Mesodermal cell (in vitro differentiated cells): Measurements from ENCODE around the gene PTGES3. TPM values are rescaled to one million over a fixed set of nuclear protein-coding genes. Genes with fewer than 3 reads are reported as not detected.
A peak's percentile ranks its signal among the peaks of the same experiment; 100 is the strongest.
"Not testable (repeated sequence)": the region's sequence is repeated elsewhere in the genome, so short reads cannot be mapped to it uniquely, and the experiment has no call there.

Experiments used
- H3K27ac ChIP-seq: 2 replicates; pipeline ENCODE4 v1.7.0; 2013; ENCODE audit warnings: mild to moderate bottlenecking, low read depth, low read length, moderate library complexity; ENCODE audit not compliant: severe bottlenecking
- H3K36me3 ChIP-seq: 2 replicates; pipeline ENCODE4 v1.7.1; 2013; ENCODE audit warnings: mild to moderate bottlenecking, low read length, moderate library complexity; ENCODE audit not compliant: control insufficient read depth, insufficient read depth
- H3K4me1 ChIP-seq: one replicate; pipeline ENCODE4 v1.7.1; 2013; ENCODE audit warnings: mild to moderate bottlenecking, low read length; ENCODE audit not compliant: insufficient read depth, control insufficient read depth, poor library complexity, severe bottlenecking
- H3K4me3 ChIP-seq: 2 replicates; pipeline ENCODE4 v1.7.0; 2013; ENCODE audit warnings: low read length, control low read depth, mild to moderate bottlenecking; ENCODE audit not compliant: insufficient read depth, poor library complexity, severe bottlenecking; ENCODE audit errors: extremely low read depth
- H3K9me3 ChIP-seq: 2 replicates; pipeline ENCODE4 v1.7.1; 2013; ENCODE audit warnings: mild to moderate bottlenecking, low read length, moderate library complexity; ENCODE audit not compliant: control insufficient read depth
- WGBS, 2 experiments: methylation state at CpG; one replicate each; pipeline ENCODE4 v1.1.5; 2013; ENCODE audit warnings: missing lambda C conversion rate in 2 of 2; ENCODE audit not compliant: insufficient coverage in 2 of 2; 5-methylcytosine and 5-hydroxymethylcytosine counted together
- polyA plus RNA-seq, 2 experiments: library from polyadenylated mRNA; stranded (reverse); fragments of 50-300 nt; gene quantifications; one replicate each; pipeline ENCODE4 v1.2.3, GENCODE V29; 2013

The PTGES3 gene, protein sequence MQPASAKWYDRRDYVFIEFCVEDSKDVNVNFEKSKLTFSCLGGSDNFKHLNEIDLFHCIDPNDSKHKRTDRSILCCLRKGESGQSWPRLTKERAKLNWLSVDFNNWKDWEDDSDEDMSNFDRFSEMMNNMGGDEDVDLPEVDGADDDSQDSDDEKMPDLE
- 279 TPM for polyA plus RNA-seq (2013, experiment 1 of 2)
- polyA plus RNA-seq (2013, experiment 2 of 2): 307 TPM

DNA sequence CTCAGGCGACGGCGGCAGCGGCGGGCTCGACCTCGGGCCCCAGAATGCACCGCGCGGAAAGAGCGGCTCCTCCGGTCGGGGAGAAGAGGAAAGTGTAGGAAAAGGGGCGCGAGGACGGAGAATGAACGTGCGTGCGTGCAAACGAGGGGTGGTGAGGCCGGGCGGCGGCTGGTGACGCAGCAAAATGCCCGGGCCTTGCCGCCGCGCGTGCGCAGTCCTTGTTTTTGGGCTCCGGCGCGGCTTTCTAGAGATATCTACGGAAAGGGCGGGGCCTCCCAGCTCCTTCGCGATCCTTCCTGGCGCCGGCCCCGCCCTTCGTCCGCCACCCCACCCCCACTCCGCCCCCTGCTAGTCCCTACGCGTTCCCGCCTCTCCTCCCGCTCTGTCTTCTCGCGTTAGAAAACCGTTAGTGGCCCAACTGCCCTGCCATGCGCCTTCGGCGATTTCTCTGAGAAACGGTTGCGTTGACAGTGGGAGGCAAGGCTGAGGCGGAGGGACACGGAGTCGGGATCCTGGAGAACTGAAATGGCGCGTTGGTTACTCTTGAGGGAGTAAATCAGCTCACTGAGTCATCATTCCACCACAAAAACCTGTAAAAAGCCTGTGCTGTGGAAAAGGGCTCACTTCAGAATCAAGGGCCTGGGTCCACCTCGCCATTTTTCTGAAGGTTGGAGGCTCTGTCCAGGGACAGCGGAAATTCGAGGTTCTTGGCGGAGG is at the start of gene PTGES3:
PTGES3 (minus strand) TSS at position 156 of the 717 bp plus-strand sequence. CDS start 285 bp downstream, outside the sequence.
- peak within 1 kb of the TSS; percentile 100 for H3K4me3 ChIP-seq
- peaks cover 7% of the 10 kb centered on the region for H3K4me1 ChIP-seq
- H3K27ac ChIP-seq: peak within 1 kb of the TSS; percentile 100
- peaks cover 25% of the 10 kb centered on the region for H3K36me3 ChIP-seq
- 0 to 1% methylated on average over 30 to 47 of the region's 64 CpGs for WGBS, 2 experiments
- H3K9me3 ChIP-seq: no peaks in the 10 kb centered on the region

DNA sequence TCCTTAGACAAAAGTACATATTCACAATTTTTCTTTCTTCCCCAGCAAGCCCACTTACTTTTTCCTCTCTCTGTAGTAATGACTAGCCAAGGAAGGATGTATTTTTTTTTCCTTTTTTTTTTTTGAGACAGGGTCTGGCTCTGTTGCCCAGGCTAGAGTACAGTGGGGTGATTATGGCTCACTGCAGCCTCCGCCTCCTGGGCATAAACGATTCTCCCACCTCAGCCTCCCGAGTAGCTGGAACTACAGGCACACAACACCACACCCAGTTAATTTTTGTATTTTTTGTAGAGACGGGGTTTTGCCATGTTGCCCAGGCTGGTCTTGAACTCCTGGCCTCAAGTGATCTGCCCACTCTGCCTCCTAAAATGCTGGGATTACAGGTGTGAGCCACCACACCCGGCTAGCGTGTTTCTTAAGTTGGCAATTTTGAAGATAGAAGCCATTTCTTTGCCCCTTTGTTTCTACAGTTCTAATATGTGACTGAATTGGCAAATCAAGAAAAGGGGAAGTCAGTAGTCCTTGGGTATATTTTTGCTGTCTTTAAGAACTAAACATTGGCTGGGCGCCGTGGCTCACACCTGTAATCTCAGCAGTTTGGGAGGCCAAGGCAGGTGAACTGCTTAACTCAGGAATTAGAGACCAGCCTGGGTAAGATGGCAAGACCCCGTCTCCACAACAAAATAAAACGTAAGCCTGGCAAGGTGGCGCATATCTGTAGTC is 40.2 kb upstream of the PTGES3 start:
- no peak overlapping the region for H3K4me3 ChIP-seq
- H3K27ac ChIP-seq: no peak overlapping the region
- H3K4me1 ChIP-seq: peaks cover under 1% of the 10 kb centered on the region
- H3K36me3 ChIP-seq: peaks cover 41% of the 10 kb centered on the region
- no peaks in the 10 kb centered on the region for H3K9me3 ChIP-seq
- WGBS, 2 experiments: 93 to 98% methylated on average over 6 to 8 of the region's 11 CpGs

DNA sequence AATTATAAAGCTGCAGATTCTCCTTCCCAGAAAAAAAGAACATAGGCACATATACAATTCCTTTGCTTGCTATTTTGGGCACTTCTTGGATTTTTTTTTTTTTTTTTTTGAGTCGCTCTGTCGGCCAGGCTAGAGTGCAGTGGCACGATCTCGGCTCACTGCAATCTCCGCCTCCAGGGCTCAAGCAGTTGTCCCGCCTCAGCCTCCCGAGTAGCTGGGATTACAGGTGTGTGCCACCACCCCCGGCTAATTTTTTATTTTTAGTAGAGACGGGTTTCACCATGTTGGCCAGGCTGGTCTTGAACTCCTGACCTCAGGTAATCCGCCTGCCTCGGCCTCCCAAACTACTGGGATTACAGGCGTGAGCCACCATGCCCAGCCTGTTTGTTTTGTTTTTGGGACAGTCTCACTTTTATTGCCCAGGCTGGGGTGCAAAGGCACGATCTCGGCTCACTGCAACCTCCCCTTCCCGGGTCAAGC is 38.2 kb upstream of the PTGES3 start:
- Histone ChIP-seq H3K4me3 (peak overlapping the region; percentile 99), H3K27ac (peak overlapping the region; percentile 98), H3K4me1 (peaks cover 21% of the 10 kb centered on the region), H3K36me3 (peaks cover 43% of the 10 kb centered on the region)
- WGBS, 2 experiments: 96 to 100% methylated on average over 10 to 15 of the region's 15 CpGs
- H3K9me3 ChIP-seq: not testable (repeated sequence)

DNA sequence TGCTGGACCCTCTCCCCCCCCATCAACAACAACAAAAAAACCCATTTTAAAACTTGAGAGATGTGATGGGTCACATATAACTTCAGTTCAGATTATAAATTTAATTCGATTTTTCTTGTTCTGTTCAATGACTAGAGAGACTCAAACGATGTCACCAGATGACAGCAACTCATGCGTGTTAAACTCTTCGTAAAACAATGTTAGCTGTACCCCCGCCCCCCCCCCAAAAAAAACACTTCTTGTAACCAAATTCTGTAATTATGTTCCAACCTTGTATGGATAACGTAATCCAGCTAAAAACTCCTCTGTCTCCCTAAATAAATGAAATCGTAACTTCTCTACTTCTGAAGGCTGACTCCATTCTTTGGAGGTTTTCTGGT is 37.6 kb upstream of the PTGES3 start:
- Histone ChIP-seq H3K4me3 (peak overlapping the region; percentile 99), H3K9me3 (no peaks in the 10 kb centered on the region), H3K36me3 (peaks cover 45% of the 10 kb centered on the region), H3K27ac (peak overlapping the region; percentile 98), H3K4me1 (peaks cover 24% of the 10 kb centered on the region)
- WGBS, 2 experiments: 65 to 76% methylated on average over 4 to 5 of the region's 7 CpGs

DNA sequence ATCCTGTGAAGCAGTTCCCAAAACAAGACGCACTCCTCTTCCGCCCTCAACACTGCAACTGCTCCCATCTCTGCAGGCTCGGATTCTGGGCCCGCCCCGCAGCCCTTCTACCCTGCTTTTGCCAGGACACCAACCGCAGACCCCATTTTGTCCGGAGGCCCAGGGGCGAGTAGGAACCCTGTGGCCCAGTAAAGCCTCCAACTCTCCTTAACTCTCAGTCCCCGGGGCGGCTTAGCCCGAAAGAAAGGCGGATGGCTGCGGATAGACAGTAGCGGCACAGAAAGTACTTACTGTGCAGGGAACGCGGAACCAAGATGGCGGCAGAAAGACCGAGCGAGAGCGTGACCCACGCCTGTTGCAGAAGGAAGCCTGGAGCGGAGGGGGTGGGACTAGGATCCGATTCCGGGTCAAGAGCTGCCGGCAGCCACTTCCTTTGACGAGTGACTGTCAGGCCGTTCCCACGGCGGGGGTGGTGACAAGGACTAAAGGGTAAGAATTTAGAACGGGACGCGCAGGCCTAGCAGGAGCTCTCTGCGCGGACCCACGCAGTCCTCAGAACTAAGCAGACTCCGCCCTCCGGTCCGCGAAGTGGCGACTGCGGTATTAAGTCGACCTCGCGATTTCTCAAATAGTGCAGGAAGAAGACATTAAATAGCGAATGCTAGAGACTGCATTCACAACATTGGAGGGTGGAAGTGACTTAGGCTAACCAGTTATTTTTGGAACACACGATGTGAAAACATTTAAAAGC is 37.1 kb upstream of the PTGES3 start, which contains the start of gene NACA:
NACA (minus strand) TSS at position 328 of the 751 bp plus-strand sequence. CDS start 778 bp downstream, outside the sequence.
- peak within 1 kb of the TSS; percentile 99 for H3K4me3 ChIP-seq
- peaks cover 24% of the 10 kb centered on the region for H3K4me1 ChIP-seq
- 0 to 1% methylated on average over 30 to 41 of the region's 46 CpGs for WGBS, 2 experiments
- peaks cover 51% of the 10 kb centered on the region for H3K36me3 ChIP-seq
- peak within 1 kb of the TSS; percentile 98 for H3K27ac ChIP-seq
- H3K9me3 ChIP-seq: no peaks in the 10 kb centered on the region

DNA sequence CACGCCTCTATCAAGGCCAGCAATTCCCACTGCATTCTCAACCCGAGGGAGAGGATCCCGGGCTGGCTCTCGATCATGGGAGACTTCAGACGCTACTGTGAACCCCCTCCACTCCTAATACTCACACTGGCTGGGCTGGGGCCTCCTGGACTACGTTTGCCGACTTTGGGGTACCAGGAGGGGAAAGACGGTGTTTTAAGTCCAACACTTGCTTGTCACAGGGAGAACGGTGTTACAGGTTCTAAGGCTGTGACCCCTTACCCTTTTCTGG is 36.6 kb upstream of the PTGES3 start:
- H3K4me3 ChIP-seq: peak overlapping the region; percentile 99
- 0 to 4% methylated on average over 4 to 7 of the region's 9 CpGs for WGBS, 2 experiments
- H3K36me3 ChIP-seq: peaks cover 53% of the 10 kb centered on the region
- peak overlapping the region; percentile 98 for H3K27ac ChIP-seq
- H3K9me3 ChIP-seq: no peaks in the 10 kb centered on the region
- H3K4me1 ChIP-seq: peaks cover 24% of the 10 kb centered on the region

DNA sequence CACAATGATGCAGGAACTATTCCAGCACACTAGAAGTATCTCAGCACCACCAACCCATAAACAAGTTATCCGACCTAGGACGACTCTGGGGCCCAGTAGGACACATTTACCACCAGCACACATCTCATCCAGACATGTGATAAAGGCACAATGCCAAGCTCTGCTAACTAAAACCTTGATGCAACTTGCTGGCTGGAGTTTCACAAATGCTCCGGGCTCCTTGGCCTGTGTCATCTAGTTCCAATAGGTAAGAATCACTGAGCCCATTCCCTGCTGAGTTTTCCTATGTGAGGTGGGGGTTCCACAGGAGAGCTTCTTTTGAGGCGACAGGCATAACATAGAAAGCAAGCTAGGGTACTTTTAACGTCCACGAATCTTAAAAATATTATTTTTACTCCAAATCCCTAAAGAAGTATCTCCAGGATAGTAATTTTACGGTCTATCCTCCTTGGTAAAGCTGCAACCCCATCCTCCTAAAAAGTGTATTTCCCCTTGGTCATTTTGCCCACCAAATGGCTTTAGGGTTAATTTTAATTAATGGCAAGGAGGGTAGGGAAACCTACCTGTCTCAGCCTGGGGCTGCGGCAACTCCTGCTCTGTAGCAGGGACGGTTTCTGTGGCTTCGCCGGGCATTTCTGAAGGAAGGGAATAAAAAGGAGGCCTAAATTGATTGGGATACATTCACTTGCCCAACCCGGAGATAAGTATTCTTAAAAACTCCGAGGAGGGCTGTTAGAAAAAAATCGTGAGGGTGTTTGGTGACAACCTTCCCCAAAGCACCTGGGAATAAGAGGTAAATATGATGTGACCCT is 36.0 kb upstream of the PTGES3 start:
- Histone ChIP-seq H3K4me1 (peaks cover 24% of the 10 kb centered on the region), H3K36me3 (peaks cover 53% of the 10 kb centered on the region), H3K27ac (peak overlapping the region; percentile 98), H3K4me3 (peak overlapping the region; percentile 99), H3K9me3 (no peaks in the 10 kb centered on the region)
- WGBS, 2 experiments: 0 to 6% methylated on average over 5 to 8 of the region's 14 CpGs

DNA sequence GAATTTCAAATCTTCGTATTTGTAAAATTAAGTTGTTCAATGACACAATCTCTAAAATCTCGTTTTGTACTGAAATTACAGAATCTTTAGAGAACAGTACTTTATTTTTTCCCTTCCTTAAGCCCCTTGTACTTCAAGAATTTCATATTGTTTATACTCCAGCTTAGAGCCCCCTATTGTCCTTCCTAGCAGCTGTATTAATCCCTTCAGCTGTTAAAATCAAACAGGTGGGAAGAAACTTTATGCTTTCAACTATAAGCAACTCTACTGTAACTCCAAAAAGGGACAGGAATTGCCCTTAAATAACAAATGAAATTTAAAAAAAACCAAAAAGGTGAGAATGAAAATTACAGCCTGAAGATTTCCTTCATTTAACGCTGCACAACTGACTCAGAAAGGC is 35.3 kb upstream of the PTGES3 start:
- Histone ChIP-seq H3K4me3 (peak overlapping the region; percentile 99), H3K27ac (no peak overlapping the region), H3K36me3 (peaks cover 60% of the 10 kb centered on the region), H3K4me1 (peaks cover 24% of the 10 kb centered on the region), H3K9me3 (no peaks in the 10 kb centered on the region)
- WGBS, 2 experiments: 75 to 83% methylated on average over 1 to 3 of the region's 3 CpGs

DNA sequence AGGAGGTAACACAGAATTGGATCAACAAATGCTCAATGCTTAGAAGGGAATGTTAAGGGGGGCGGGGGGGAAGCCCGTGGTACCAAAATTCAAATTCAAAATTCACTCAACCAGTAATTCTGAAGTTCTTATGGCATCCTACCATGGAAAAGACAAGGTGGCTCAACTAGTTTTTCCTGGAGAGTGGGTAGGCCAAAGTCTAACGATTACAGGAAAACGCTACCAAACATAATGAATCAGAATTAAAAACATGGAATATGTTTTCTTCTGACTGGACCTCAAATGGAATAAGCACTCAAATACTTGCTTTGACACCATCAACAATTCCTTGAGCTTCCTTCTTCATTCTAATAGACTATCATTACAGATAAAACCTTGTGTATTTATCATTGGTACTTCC is 34.7 kb upstream of the PTGES3 start:
- peaks cover 64% of the 10 kb centered on the region for H3K36me3 ChIP-seq
- peak overlapping the region; percentile 99 for H3K4me3 ChIP-seq
- no CpG with 5 or more reads among the region's 4 CpGs for WGBS, 2 experiments
- H3K4me1 ChIP-seq: peaks cover 24% of the 10 kb centered on the region
- no peak overlapping the region for H3K27ac ChIP-seq
- no peaks in the 10 kb centered on the region for H3K9me3 ChIP-seq

DNA sequence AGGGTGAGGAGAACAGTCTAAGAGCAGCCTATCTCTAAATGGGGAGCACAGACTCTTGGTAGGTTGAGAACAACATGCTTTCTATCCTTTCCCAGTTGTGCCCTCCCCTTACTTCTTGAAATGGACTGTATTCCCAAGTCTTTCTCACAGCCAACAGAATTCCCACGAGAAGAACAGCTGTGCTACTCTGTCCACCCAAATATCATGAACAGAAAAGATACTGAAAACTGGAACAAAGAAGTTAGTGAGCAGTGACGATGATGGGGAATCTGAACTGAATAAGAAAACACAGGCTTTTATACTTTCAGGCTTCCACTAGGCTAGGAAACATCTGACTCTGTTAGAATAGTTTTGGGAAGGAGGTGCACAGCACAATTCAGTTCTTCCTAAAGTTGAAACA is 33.6 kb upstream of the PTGES3 start:
- H3K4me1 ChIP-seq: peaks cover 25% of the 10 kb centered on the region
- H3K4me3 ChIP-seq: peak overlapping the region; percentile 99
- H3K9me3 ChIP-seq: no peaks in the 10 kb centered on the region
- H3K36me3 ChIP-seq: peaks cover 73% of the 10 kb centered on the region
- H3K27ac ChIP-seq: peak overlapping the region; percentile 36
- no CpG with 5 or more reads among the region's 2 CpGs for WGBS, 2 experiments
